Loucy (cell line): ENCODE data around the gene CD53.
"Not testable (repeated sequence)": the region's sequence is repeated elsewhere in the genome, so short reads cannot be mapped to it uniquely, and the experiment has no call there.

Source experiments
- CTCF ChIP-seq: fragments of 200-600 bp; sonication (generic); conservative IDR thresholded peaks from 2 replicates; pipeline ENCODE4 v1.5.1; 2014; ENCODE audit warnings: mild to moderate bottlenecking, antibody characterized with exemption, low read length
- EZH2phosphoT487 ChIP-seq: fragments of 200-600 bp; IDR thresholded peaks from 2 replicates; pipeline ENCODE4 v1.6.1; 2018; ENCODE audit warnings: antibody characterized with exemption, mild to moderate bottlenecking, moderate library complexity, borderline replicate concordance

- not testable (repeated sequence) for TF ChIP-seq CTCF, EZH2phosphoT487
Measured at GRCh38 chr1:110861942-110862341, 11.0 kb upstream of the CD53 start.
